Measurements from ENCODE around the gene PEDS1. TPM values are rescaled to one million over a fixed set of nuclear protein-coding genes. Genes with fewer than 3 reads are reported as not detected.
"Not testable (repeated sequence)": the region's sequence is repeated elsewhere in the genome, so short reads cannot be mapped to it uniquely, and the experiment has no call there.

The PEDS1 gene
- 10 to 100 TPM; 37.9 to 39.9 TPM for total RNA-seq
- polyA plus RNA-seq (ENCODE audit: insufficient read length in 6 of 6) = 10 to 100 TPM; 27.5 to 32.9 (median 31.2) TPM
- long read RNA-seq, donor 1, full-length matches to known transcripts = 8 of 13 reads
- long read RNA-seq, donor 1, partial matches to known transcripts = 5 of 13 reads
- long read RNA-seq, donor 1, other reads (novel, unspliced or antisense) = 0 of 13 reads
- long read RNA-seq, donor 2, full-length matches to known transcripts = 8 of 8 reads
- long read RNA-seq, donor 2, partial matches to known transcripts = 0 of 8 reads
- long read RNA-seq, donor 2, other reads (novel, unspliced or antisense) = 0 of 8 reads
- long read RNA-seq, donor 3, full-length matches to known transcripts = 8 of 8 reads
- long read RNA-seq, donor 3, partial matches to known transcripts = 0 of 8 reads
- long read RNA-seq, donor 3, other reads (novel, unspliced or antisense) = 0 of 8 reads
- long read RNA-seq, donor 4, full-length matches to known transcripts = 12 of 14 reads
- long read RNA-seq, donor 4, partial matches to known transcripts = 1 of 14 reads
- long read RNA-seq, donor 4, other reads (novel, unspliced or antisense) = 1 of 14 reads
- long read RNA-seq, donor 5, full-length matches to known transcripts = 9 of 9 reads
- long read RNA-seq, donor 5, partial matches to known transcripts = 0 of 9 reads
- long read RNA-seq, donor 5, other reads (novel, unspliced or antisense) = 0 of 9 reads
- long read RNA-seq, donor 6, full-length matches to known transcripts = 11 of 11 reads
- long read RNA-seq, donor 6, partial matches to known transcripts = 0 of 11 reads
- long read RNA-seq, donor 6, other reads (novel, unspliced or antisense) = 0 of 11 reads
- long read RNA-seq, donor 7, full-length matches to known transcripts = 7 of 7 reads
- long read RNA-seq, donor 7, partial matches to known transcripts = 0 of 7 reads
- long read RNA-seq, donor 7, other reads (novel, unspliced or antisense) = 0 of 7 reads
- long read RNA-seq, donor 8, full-length matches to known transcripts = 10 of 15 reads
- long read RNA-seq, donor 8, partial matches to known transcripts = 5 of 15 reads
- long read RNA-seq, donor 8, other reads (novel, unspliced or antisense) = 0 of 15 reads
- long read RNA-seq, donor 9 = 0 reads
- long read RNA-seq, donor 10, full-length matches to known transcripts = 12 of 15 reads
- long read RNA-seq, donor 10, partial matches to known transcripts = 2 of 15 reads
- long read RNA-seq, donor 10, other reads (novel, unspliced or antisense) = 1 of 15 reads
- long read RNA-seq, donor 11, full-length matches to known transcripts = 13 of 13 reads
- long read RNA-seq, donor 11, partial matches to known transcripts = 0 of 13 reads
- long read RNA-seq, donor 11, other reads (novel, unspliced or antisense) = 0 of 13 reads
- long read RNA-seq, donor 12, full-length matches to known transcripts = 12 of 12 reads
- long read RNA-seq, donor 12, partial matches to known transcripts = 0 of 12 reads
- long read RNA-seq, donor 12, other reads (novel, unspliced or antisense) = 0 of 12 reads

DNA sequence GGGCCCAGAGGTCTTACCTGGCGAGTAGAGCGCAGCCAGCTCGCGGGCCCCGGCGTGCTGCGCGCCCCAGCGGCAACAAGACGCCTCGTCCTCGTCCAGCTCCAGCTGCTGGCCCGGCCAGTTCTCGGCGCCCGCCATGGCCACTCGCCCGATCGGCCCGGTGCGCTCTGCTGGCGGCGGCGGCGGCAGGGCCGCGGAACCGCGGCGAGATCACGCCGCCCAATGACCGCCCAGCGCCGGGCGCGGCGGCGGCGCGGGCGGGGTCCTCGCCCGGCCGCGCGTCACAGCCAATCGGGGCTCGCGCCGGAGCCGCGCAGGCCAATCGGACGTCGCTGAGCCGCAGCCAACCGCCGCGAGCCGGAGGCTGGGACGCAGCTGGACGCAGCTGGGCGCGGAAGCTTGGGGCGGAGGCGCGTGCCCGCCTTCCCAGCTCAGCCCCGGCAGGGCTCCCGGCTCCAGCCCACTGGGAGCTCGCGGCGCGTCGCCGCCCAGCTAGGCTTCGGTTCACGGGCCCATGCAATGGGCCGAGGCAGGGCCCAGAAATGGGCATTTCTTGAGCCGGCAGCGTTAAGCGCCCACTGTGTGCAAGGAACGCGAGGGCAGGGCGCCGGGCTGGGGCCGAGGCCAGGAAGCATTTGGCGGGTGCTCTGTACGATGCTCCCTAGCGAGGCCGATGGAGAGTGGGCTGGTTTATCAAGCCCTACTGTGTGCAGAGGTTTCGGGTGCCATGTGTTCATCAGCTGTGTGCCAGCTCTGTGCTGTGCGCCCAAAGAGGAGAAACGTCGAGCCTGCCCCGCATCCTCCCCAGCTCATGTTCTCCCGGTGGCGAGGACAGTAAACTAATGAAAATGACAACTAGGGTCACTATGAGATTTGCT is at the start of gene PEDS1:
Gene PEDS1, minus strand, starts transcription at position 224 of the 878 bp plus-strand sequence. Its CDS starts 86 bp downstream, at position 138.
- peak within 1 kb of the TSS; percentile 74 to 97 for H3K4me3 ChIP-seq
- intact Hi-C loops (cut with DNase I) = no loop called here
- no peaks in the 10 kb centered on the region for H3K27me3 ChIP-seq
- H3K36me3 ChIP-seq = peaks cover 0 to 22% of the 10 kb centered on the region in 2 donors
- H3K4me1 ChIP-seq = peaks cover 21 to 49% of the 10 kb centered on the region in 2 donors
- DNase-seq (peak; percentile 92 to 97 (median 96)), ATAC-seq (peak; percentile 87)
- TF ChIP-seq, protein P1, sequence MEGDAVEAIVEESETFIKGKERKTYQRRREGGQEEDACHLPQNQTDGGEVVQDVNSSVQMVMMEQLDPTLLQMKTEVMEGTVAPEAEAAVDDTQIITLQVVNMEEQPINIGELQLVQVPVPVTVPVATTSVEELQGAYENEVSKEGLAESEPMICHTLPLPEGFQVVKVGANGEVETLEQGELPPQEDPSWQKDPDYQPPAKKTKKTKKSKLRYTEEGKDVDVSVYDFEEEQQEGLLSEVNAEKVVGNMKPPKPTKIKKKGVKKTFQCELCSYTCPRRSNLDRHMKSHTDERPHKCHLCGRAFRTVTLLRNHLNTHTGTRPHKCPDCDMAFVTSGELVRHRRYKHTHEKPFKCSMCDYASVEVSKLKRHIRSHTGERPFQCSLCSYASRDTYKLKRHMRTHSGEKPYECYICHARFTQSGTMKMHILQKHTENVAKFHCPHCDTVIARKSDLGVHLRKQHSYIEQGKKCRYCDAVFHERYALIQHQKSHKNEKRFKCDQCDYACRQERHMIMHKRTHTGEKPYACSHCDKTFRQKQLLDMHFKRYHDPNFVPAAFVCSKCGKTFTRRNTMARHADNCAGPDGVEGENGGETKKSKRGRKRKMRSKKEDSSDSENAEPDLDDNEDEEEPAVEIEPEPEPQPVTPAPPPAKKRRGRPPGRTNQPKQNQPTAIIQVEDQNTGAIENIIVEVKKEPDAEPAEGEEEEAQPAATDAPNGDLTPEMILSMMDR (IDR thresholded peaks at IDR 0.05) = no peak
- no peaks in the 10 kb centered on the region for H3K9me3 ChIP-seq
- peak within 1 kb of the TSS; percentile 88 to 91 for H3K27ac ChIP-seq

DNA sequence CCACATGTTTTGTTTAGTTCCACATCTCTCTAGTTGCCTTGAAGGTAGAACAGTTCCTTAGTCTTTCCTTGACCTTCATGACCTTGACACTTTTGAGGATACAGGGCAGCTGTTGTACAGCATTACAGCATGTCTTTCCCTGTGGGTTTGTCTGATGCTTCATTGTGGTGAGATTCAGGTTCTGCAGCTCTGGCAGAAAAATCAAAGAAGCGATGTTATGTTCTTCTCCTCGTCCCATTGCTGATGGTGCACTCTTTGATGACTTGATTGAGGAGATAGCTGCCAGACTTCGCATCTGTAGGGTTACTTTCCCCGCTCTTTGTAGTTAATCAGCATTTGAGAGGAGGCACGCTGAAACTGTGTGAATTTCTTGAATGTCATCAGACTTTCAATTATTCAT is 49.2 kb upstream of the PEDS1 start:
- H3K4me1 ChIP-seq = peaks cover 0 to 14% of the 10 kb centered on the region in 2 donors
- no peak for ATAC-seq
- H3K36me3 ChIP-seq = peaks cover 0 to 9% of the 10 kb centered on the region in 2 donors
- peaks cover 0 to 4% of the 10 kb centered on the region in 2 donors for H3K9me3 ChIP-seq
- intact Hi-C loops (cut with DNase I) = no loop called here
- H3K4me3 ChIP-seq = no peak overlapping the region
- no peak for DNase-seq
- no peaks in the 10 kb centered on the region for H3K27me3 ChIP-seq
- TF ChIP-seq, protein P1 (IDR thresholded peaks at IDR 0.05) = no peak
- H3K27ac ChIP-seq = no peak overlapping the region

DNA sequence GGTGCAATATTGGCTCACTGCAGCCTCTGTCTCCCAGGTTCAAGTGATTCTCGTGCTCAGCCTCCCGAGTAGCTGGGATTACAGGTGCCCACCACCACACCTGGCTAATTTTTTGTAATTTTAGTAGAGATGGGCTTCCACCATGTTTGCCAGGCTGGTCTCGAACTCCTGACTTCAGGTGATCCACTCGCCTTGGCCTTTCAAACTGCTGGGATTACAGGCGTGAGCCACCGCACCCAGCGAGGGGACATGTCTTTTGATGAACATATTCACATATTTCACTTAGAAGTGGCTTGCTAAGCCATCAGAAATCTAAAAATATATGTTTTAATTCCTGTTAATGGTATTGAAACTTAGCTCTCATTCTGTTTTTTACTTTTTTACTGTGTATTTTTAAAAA is 48.2 kb upstream of the PEDS1 start:
- H3K27ac ChIP-seq; H3K4me3 ChIP-seq; H3K36me3 ChIP-seq; DNase-seq; ATAC-seq; intact Hi-C loops (cut with DNase I); H3K9me3 ChIP-seq; H3K27me3 ChIP-seq: not testable (repeated sequence)
- H3K4me1 ChIP-seq = peaks cover 0 to 23% of the 10 kb centered on the region in 2 donors

DNA sequence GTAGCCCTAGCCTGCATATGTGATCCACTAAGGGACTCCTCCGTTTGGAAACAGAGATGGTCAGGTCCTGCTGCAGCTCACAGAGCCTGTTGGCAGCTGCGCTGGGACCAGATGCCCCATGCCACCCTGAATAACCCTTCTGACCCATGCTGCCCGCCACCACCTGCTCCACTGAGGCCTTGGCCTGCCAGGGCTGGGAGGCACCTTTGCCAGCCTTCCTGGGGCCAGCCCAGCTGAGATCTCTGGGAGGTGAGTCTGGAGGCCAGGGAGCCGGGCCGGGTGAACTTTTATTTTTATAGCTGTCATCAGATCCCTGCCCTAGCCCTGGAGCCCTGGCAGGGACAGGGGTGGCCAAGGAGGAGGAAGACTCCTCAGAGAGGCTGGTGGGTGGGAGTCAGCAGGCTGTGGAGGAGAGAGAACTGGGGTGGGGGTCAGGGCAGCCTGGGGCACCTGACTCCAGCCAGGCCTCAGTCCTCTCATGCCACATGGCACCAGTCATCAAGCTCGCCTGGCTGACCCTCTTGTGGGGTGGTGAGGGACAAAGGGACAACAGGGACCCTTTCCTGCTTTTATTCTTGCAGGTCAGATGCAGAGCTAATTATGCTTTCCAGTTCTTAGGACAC is 47.1 kb upstream of the PEDS1 start:
- intact Hi-C loops (cut with DNase I) = no loop called here

More for the DNA sequence above, 47.1 kb upstream of the PEDS1 start:
- TF ChIP-seq, protein P1 (IDR thresholded peaks at IDR 0.05) = no peak
- H3K36me3 ChIP-seq = peaks cover 0 to 9% of the 10 kb centered on the region in 2 donors
- DNase-seq (no peak), ATAC-seq (no peak)
- peaks cover 0 to 28% of the 10 kb centered on the region in 2 donors for H3K4me1 ChIP-seq
- no peak overlapping the region for H3K4me3 ChIP-seq
- H3K27me3 ChIP-seq = no peaks in the 10 kb centered on the region
- H3K9me3 ChIP-seq = peaks cover 0 to 4% of the 10 kb centered on the region in 2 donors
- no peak overlapping the region for H3K27ac ChIP-seq
